HG03045 (cell line): ENCODE data around the gene ZNRF3.
"Not testable (repeated sequence)": the region's sequence is repeated elsewhere in the genome, so short reads cannot be mapped to it uniquely, and the experiment has no call there.

Experiments used
- ATAC-seq: cut with Tn5 transposase; IDR thresholded peaks from one replicate; pipeline ENCODE4 v1.9.1; 2021; ENCODE audit warnings: mild to moderate bottlenecking, moderate library complexity; ENCODE audit not compliant: unreplicated experiment

ZNRF3 gene

GRCh38 chr22:29003552-29003951 lies 120.2 kb downstream of the ZNRF3 start:
- no peak for ATAC-seq

- no peak for ATAC-seq
Measured at GRCh38 chr22:29003975-29004646, 120.7 kb downstream of the ZNRF3 start.

GRCh38 chr22:29004647-29005371 lies 121.4 kb downstream of the ZNRF3 start:
- no peak for ATAC-seq

- ATAC-seq = not testable (repeated sequence)
Measured at GRCh38 chr22:29005754-29006153, 122.4 kb downstream of the ZNRF3 start.

GRCh38 chr22:29006346-29006745 lies 123.0 kb downstream of the ZNRF3 start:
- ATAC-seq = no peak

DNA sequence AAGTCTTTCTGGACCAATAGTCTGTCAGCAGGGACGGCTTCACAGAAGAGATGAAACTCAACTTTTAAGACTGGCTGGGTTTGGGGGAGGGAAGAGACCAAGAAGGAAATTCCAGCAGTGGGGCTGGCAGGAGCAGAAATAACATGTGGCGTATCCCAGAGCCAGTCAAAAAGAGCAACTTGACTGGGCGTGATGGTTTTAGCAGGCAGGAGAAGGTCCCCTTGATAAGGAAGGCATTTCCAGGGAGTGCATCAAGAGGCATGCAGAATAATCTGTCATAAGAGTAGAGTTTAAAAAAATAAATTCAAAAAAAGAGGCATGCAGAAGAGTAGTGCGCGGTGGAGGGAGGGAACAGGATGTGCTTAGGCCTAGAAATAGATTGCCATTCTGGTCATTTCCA lies 125.8 kb downstream of the ZNRF3 start:
- ATAC-seq = no peak

DNA sequence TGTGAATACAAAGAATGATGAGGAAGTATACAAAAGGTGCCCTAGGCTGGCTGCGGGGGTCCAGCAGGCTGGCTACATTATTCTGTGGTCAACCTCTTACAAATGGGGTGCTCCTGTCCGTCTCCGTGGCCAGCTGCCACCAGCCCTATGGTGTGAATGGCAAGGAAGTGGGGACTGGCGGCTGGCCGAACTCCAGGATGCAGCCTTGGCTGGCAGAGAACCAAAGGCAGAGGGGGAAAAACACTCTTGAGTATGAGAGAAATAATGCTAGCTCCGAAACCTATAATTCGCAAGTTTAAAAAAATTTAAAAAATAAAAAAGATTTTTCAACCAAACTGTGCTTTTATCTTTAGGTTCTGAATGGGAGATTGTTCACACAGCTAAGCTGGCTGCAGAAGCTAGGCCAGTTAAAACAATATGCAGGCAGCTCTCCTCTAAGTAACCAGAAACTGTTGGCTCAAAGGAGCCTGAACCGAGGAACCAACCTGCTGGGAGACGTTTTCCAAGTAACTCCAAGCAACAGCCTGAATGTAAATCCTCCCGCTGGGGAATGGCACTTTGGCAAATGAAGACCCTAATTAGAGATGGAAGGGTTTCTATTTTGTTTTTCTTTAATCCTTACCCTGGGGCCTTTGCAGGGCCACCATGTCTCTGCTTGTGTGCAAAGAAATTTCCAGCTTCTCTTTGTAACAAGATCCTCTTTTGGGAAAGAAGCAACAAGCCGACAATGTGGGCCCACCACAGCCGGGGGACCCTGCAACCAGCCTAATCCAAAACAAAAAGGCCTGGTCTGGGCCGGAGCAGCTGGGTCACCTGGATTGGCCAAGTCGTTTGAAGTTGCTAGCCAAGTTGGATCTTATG lies 128.1 kb downstream of the ZNRF3 start:
- no peak for ATAC-seq

- ATAC-seq = no peak
Measured at GRCh38 chr22:29012101-29012433, 128.7 kb downstream of the ZNRF3 start.

DNA sequence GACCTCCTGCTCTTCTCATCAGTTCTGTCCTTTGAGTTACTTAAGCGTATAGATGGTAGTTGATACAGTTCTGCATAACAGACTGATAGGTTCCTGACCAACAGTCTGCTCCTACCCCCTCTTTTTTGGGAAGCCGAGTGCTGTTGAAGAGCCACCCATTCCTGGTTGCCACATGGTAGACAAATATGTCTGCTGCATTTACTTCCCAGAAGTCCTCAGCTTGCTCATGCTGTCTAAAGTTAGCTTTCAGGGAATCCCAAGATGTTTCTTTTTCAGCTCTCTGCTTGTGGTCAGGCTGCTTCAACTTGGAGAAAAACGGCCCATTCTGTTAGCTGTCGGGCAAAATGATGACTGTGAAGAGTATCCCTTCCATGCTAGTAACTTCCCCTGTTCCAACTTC lies 129.6 kb downstream of the ZNRF3 start:
- no peak for ATAC-seq

- no peak for ATAC-seq
Measured at GRCh38 chr22:29014293-29014692, 130.9 kb downstream of the ZNRF3 start.

DNA sequence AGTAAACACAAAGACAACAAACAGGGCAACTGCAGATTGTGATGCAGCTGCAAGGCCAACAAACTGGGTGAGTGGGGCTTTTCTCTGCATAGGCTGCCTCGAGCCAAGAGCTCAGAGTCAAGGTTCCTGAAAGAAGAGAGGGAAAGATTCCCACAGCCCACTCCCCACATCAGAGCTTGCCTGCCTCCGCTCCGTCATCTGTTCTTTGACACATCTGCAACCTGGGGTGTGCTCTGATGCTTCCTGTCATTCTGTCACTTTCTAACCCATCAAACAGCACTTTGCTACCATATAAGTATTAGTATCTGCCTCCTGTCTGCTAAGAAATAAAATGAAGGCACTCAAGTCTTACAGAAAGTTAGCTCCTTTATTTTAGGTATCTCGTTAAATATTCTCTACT lies 131.4 kb downstream of the ZNRF3 start:
- ATAC-seq = no peak

DNA sequence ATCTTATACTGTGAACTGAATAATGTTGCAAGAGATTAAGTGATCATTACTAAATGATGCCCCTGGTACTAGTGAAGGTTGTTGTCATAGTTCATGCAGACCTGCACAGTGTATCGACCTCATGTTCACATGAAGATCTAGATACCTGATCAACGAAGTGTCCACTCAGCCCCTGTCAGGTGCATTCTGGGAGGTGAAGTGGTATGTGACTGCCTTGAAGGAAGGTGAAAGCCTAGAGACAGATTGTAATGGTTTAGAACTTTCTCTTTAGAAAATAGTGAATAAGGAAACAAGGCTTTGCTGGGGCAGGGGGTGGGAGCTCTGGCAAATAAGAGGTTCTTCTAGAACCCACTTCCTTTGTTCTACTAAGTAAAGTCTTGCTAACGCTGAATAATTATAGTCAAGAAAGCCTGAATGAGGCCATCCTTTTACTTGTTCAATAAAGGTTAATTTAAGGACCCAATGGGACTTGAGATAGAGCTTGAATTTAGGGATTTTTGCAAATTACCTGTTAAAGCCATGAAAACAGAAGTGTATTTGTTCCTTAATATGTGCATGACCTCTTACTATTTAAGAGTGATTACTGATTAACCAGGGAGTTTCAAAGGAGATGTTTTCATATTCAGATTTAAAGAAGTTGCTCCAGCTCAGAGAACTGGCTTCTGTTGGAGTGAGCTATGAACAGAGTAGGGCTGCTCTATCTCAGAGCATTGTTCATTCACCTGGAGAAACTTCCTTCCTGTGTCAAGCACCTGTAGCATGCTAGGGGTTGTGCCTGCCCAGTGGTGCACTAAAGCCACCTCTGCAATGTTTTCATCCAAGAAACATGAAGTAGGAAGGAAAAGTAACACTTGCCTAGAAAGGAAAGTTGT lies 132.9 kb downstream of the ZNRF3 start:
- ATAC-seq = no peak

DNA sequence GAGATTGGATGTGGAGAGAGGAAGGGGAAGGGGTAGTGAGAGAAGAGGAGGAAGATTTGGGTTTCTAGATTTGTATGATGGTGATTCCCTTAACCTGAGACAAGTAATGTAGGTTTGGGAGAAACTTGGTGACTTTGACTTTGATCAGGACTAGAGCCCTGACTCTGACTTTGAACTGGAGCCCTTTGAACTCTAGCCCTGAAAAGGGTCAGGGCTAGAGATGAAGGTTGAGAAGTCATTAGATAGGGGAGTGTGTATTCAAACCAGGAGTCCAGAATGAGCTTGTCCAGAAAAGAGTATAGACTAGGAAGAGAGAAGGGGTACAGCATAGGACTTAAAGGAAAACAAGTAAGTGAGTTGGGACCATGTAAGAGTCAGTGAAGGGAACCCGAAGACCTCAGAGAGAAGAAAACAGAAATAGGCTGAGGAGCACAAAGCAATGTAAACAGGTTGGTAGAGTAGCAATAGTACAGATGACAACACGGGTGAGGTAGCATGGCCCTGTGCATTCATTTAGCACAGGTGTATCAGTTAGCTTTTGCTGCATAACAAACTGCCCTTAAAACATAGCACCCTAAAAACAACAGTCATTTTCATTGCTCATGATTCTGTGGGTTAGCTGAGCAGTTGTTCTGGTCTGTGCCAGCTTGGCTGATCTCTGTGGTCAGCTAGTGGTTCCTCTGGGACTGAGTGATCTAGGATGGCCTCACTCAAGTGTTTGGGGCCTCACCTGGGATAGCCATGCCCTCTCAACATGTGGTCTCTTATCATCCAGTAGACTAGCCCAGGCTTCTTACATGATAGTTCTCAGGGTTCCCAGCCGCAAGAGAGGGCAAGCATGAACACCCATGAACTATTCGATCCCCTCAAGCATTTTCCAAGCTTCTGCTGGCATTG lies 135.2 kb downstream of the ZNRF3 start:
- ATAC-seq = no peak

DNA sequence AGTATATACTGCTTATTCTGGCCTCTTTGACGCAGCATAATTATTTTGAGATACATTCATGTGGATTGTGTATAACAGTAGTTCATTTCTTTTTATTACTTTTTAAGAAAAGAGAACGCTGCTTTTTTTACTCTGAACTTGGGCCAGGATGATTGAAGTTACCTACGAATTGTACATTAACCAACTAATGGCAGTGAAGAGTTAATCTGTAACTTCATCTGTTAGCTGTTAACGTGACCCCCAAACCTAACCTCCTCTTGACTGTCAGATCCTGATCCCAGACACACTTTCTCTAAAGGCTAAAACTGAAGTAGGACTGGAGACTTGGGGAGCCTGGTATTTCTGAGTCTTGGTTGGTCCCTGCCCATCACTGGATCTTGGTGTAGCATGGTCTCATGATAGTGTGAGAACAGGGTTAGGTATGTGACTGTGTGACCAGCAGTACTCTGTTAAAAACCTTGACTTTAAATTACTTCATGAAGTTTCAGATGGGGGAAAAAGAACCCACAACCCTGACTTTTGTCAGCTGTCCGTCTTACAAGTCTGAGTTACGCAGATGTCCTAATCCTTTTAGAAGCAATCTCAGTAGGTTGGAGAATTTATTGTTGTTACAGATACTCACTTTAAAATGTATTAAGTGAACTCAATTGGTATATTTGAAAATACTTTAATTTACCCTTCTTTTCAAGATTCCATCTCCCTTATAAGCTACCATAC lies 138.9 kb downstream of the ZNRF3 start:
- ATAC-seq = no peak

GRCh38 chr22:29023172-29023796 lies 139.9 kb downstream of the ZNRF3 start:
- no peak for ATAC-seq

- no peak for ATAC-seq
Measured at GRCh38 chr22:29026579-29026978, 143.2 kb downstream of the ZNRF3 start.

GRCh38 chr22:29028468-29028867 lies 145.1 kb downstream of the ZNRF3 start:
- ATAC-seq = no peak

DNA sequence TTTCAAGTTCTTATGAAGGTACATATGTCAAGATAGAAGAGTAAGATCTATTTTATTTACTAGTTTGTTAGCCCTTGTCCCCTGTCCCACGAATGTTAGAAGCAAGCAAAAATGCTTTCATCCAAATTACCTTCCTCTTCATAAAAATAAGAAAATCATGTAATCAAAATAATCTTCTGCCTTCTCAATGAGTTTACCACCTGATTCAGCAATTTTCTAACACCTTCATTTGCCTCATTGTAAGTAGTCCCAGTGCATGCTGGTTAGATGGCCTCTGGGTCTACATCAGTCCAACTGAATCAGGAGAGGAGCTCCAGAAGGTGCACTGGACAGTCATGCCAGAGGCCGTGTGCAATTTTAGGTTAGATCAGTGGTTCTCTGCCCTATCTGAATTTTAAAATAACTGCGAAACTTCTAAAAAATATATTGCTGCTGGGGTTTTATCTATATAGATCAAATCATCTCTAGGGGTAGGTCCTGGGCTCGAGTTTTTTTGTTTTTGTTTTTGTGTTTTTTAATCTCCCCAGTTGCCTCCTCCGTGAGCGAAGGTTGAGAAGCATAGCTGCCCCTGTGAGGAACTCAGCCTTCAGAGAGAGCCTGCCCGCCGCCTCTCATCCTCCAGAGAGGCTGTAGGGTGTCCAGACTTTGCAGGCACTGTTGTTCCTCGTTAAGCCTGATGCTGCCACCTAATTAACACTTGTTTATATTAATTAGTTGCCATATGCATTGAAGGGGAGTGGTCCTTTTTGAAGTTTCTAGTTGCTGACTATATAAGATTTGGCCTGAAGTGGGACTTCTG lies 146.0 kb downstream of the ZNRF3 start:
- no peak for ATAC-seq
